GM19395 (cell line): ENCODE data around the gene TNFRSF21.
"Not testable (repeated sequence)": the region's sequence is repeated elsewhere in the genome, so short reads cannot be mapped to it uniquely, and the experiment has no call there.

Experiments
- ATAC-seq: cut with Tn5 transposase; IDR thresholded peaks from one replicate; pipeline ENCODE4 v1.9.1; 2021; ENCODE audit warnings: mild to moderate bottlenecking, moderate library complexity; ENCODE audit not compliant: unreplicated experiment

The TNFRSF21 gene

GRCh38 chr6:47290124-47290834 is 19.4 kb downstream of the TNFRSF21 start:
- ATAC-seq = no peak

GRCh38 chr6:47288267-47289090 is 21.2 kb downstream of the TNFRSF21 start:
- no peak for ATAC-seq

- no peak for ATAC-seq
These were observed 23.4 kb downstream of the TNFRSF21 start for GRCh38 chr6:47286301-47286700.

- ATAC-seq = no peak
These were observed 25.7 kb downstream of the TNFRSF21 start for GRCh38 chr6:47283993-47284392.

GRCh38 chr6:47278545-47278944 is 31.2 kb downstream of the TNFRSF21 start:
- ATAC-seq = no peak

- no peak for ATAC-seq
These were observed 32.0 kb downstream of the TNFRSF21 start for GRCh38 chr6:47277702-47278101.

- no peak for ATAC-seq
These were observed 33.3 kb downstream of the TNFRSF21 start for GRCh38 chr6:47276377-47276776.

GRCh38 chr6:47275640-47276039 is 34.1 kb downstream of the TNFRSF21 start:
- no peak for ATAC-seq

GRCh38 chr6:47275132-47275531 is 34.6 kb downstream of the TNFRSF21 start:
- ATAC-seq = not testable (repeated sequence)

GRCh38 chr6:47268572-47269187 is 41.0 kb downstream of the TNFRSF21 start:
- no peak for ATAC-seq

GRCh38 chr6:47267301-47267700 is 42.4 kb downstream of the TNFRSF21 start:
- ATAC-seq = no peak

GRCh38 chr6:47265971-47266370 is 43.7 kb downstream of the TNFRSF21 start:
- ATAC-seq = no peak

- no peak for ATAC-seq
These were observed 44.9 kb downstream of the TNFRSF21 start for GRCh38 chr6:47264775-47265184.

GRCh38 chr6:47263268-47263667 is 46.4 kb downstream of the TNFRSF21 start:
- no peak for ATAC-seq

- ATAC-seq = no peak
These were observed 47.5 kb downstream of the TNFRSF21 start for GRCh38 chr6:47262231-47262630.

GRCh38 chr6:47261191-47261590 is 48.5 kb downstream of the TNFRSF21 start:
- ATAC-seq = no peak

- no peak for ATAC-seq
These were observed 49.7 kb downstream of the TNFRSF21 start for GRCh38 chr6:47260021-47260420.

GRCh38 chr6:47258724-47259347 is 50.9 kb downstream of the TNFRSF21 start:
- no peak for ATAC-seq

- ATAC-seq = no peak
These were observed 52.5 kb downstream of the TNFRSF21 start for GRCh38 chr6:47256981-47257730.

GRCh38 chr6:47256361-47256760 is 53.3 kb downstream of the TNFRSF21 start:
- no peak for ATAC-seq

GRCh38 chr6:47254906-47255305 is 54.8 kb downstream of the TNFRSF21 start:
- ATAC-seq = no peak
